GM20000 (cell line): ENCODE results near the gene CELSR2.

ENCODE experiments used
- DNase-seq: peaks from one replicate; pipeline ENCODE4 v3.0.0; 2012; ENCODE audit warnings: low spot score
- TF ChIP-seq, protein P1 (sequence below): IDR thresholded peaks from 2 replicates; pipeline ENCODE4 v1.5.1; 2012; ENCODE audit warnings: mild to moderate bottlenecking, control low read depth; ENCODE audit errors: extremely low read depth, missing control alignments

The CELSR2 gene

DNA sequence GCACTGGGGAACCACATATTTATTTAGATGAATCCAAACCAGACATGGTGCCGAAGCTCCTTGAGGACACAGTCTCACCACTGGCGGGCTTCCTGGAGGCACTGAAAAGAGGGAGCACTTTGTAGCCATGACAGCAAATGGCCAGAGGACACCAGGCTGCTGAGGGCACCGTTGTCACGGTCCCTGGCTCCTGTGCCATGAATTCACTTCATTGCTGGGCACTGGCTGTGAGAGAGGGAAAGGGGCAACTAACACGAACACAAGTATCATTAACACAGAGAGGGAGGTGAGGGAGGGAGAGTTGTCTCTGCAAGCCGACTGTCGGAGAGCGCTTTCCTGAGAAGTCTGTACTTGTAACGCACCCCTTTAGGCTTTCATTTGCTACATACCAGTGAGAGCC, 43.0 kb downstream of the CELSR2 start:
- DNase-seq = no peak
- TF ChIP-seq, protein P1, sequence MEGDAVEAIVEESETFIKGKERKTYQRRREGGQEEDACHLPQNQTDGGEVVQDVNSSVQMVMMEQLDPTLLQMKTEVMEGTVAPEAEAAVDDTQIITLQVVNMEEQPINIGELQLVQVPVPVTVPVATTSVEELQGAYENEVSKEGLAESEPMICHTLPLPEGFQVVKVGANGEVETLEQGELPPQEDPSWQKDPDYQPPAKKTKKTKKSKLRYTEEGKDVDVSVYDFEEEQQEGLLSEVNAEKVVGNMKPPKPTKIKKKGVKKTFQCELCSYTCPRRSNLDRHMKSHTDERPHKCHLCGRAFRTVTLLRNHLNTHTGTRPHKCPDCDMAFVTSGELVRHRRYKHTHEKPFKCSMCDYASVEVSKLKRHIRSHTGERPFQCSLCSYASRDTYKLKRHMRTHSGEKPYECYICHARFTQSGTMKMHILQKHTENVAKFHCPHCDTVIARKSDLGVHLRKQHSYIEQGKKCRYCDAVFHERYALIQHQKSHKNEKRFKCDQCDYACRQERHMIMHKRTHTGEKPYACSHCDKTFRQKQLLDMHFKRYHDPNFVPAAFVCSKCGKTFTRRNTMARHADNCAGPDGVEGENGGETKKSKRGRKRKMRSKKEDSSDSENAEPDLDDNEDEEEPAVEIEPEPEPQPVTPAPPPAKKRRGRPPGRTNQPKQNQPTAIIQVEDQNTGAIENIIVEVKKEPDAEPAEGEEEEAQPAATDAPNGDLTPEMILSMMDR = no peak

- TF ChIP-seq, protein P1 = no peak
- no peak for DNase-seq
Observed at GRCh38 chr1:109293026-109293425, 43.7 kb downstream of the CELSR2 start.

DNA sequence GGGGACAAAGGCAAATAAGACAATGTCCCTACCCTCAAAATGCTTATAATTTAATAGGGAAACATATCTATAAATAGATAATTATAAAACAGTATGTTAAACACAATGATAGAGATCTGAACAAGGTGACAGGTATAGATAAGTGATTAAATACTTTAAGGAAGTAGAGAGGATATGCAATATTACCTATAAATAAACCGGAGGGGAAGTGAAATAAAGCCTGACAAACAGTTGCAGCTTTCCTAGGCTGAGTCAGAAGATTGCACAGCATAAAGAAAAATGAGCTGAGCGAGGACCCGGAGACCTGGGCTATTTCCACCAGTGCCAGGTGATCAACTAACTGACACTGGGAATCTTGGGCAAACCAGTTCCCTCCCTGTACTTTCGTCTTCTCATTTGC, 45.1 kb downstream of the CELSR2 start:
- TF ChIP-seq, protein P1 = no peak
- no peak for DNase-seq

GRCh38 chr1:109295712-109296415, 46.5 kb downstream of the CELSR2 start:
- no peak for DNase-seq
- TF ChIP-seq, protein P1 = no peak

GRCh38 chr1:109296782-109297181, 47.4 kb downstream of the CELSR2 start:
- no peak for DNase-seq
- TF ChIP-seq, protein P1 = no peak

DNA sequence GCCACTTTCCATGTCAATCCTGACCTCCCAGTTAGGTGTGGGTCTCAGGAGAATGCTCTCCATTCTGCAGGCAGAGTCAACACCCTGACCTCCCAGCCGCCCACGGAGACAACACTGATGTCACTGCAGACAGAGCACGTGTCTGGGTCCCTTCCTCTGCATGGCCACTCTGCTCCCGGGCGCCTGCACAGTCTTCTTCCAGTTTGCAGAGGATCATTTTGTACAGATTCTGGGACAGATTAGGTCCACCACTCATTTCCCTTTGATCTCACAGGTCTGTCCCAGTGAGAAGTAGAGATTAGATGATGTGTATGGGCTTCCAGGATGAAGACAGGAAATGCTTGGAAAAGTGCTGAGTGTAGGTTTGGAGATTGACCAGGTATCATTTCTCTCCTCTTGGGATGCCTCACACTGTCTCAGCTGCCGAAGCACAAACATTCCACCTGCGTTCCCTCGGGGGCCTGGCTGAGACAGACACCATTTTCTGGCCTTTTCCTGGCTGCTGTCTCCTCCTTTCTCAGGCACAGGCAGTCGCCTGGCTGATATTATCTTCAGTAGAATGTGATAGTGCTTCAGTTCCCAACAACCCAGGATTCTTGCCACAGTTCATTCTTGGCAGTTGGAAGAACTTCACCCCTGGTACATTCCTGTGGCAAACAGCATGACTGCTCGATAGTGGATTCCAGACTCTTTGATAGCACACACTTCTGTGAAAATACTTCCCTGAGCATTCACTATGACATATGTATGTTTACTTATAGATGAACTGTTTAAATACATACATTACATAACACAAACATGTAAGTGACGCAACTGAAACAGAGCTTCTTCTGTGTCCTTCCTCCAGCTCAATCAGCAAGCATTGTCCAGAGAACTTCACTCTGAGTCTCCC, 49.6 kb downstream of the CELSR2 start:
- TF ChIP-seq, protein P1 = no peak
- DNase-seq = peak; percentile 45
